HepG2 (cell line): ENCODE measurements around the gene TCFL5. TPM values are rescaled to one million over a fixed set of nuclear protein-coding genes. Genes with fewer than 3 reads are reported as not detected.

Experiments
- CSRNP1 ChIP-seq: sonication (generic); formaldehyde crosslinking; IDR thresholded peaks from 2 replicates; pipeline ENCODE4 v1.8.1; 2023; ENCODE audit warnings: mild to moderate bottlenecking, missing genetic modification reagents
- ETV5 ChIP-seq: IDR thresholded peaks from 2 replicates; pipeline ENCODE4 v1.6.1; 2018; ENCODE audit warnings: missing biosample characterization, missing genetic modification reagents, inconsistent platforms, borderline replicate concordance
- FOXA3 ChIP-seq: IDR thresholded peaks from 2 replicates; pipeline ENCODE4 v1.6.1; 2016; ENCODE audit warnings: missing genetic modification reagents, missing compliant biosample characterization
- HNF4A ChIP-seq: sonication (generic); formaldehyde crosslinking; IDR thresholded peaks from 2 replicates; pipeline ENCODE4 v1.4.0; 2020; ENCODE audit warnings: missing genetic modification reagents
- KDM2A ChIP-seq: sonication (generic); formaldehyde crosslinking; IDR thresholded peaks from 2 replicates; pipeline ENCODE4 v1.4.0; 2020; ENCODE audit warnings: low read depth, missing genetic modification reagents, borderline replicate concordance
- MAFF ChIP-seq: IDR thresholded peaks from 2 replicates; pipeline ENCODE4 v1.6.1; 2011; ENCODE audit warnings: low read depth, low read length, improper control_type of control experiment
- PRMT3 ChIP-seq: sonication (generic); formaldehyde crosslinking; IDR thresholded peaks from 2 replicates; pipeline ENCODE4 v1.8.1; 2022; ENCODE audit warnings: low read depth, mild to moderate bottlenecking, moderate library complexity, missing genetic modification reagents, borderline replicate concordance
- STAG1 ChIP-seq: sonication (generic); formaldehyde crosslinking; IDR thresholded peaks from 2 replicates; pipeline ENCODE4 v1.4.0; 2020; ENCODE audit warnings: missing genetic modification reagents
- STAT6 ChIP-seq: sonication (generic); formaldehyde crosslinking; IDR thresholded peaks from 2 replicates; pipeline ENCODE4 v1.4.0; 2020; ENCODE audit warnings: missing genetic modification reagents, mild to moderate bottlenecking, borderline replicate concordance
- ZNF138 ChIP-seq: sonication (generic); formaldehyde crosslinking; IDR thresholded peaks from 2 replicates; pipeline ENCODE4 v1.5.0; 2020; ENCODE audit warnings: mild to moderate bottlenecking, low read depth, missing genetic modification reagents
- ZNF160 ChIP-seq: sonication (generic); formaldehyde crosslinking; IDR thresholded peaks from 2 replicates; pipeline ENCODE4 v1.8.0; 2022; ENCODE audit warnings: mild to moderate bottlenecking, inconsistent platforms, missing genetic modification reagents
- ZNF350 ChIP-seq: sonication (generic); formaldehyde crosslinking; IDR thresholded peaks from 2 replicates; pipeline ENCODE4 v1.4.0; 2020; ENCODE audit warnings: mild to moderate bottlenecking, low read depth, missing genetic modification reagents, borderline replicate concordance
- ZNF709 ChIP-seq: sonication (generic); formaldehyde crosslinking; IDR thresholded peaks from 2 replicates; pipeline ENCODE4 v1.5.0; 2020; ENCODE audit warnings: mild to moderate bottlenecking, missing genetic modification reagents
- ZNF746 ChIP-seq: sonication (generic); formaldehyde crosslinking; IDR thresholded peaks from 2 replicates; pipeline ENCODE4 v1.8.0; 2022; ENCODE audit warnings: mild to moderate bottlenecking, missing genetic modification reagents
- ZUFSP ChIP-seq: sonication (generic); formaldehyde crosslinking; IDR thresholded peaks from 2 replicates; pipeline ENCODE4 v1.9.0; 2021; ENCODE audit warnings: missing genetic modification reagents, mild to moderate bottlenecking, borderline replicate concordance
- polyA plus RNA-seq, 8 experiments: library from polyadenylated mRNA; depleted of rRNA in 3 of 8; stranded (reverse) in 7 of 8; unstranded in 1 of 8; fragments of >200 nt; fragmentation: Illumina TruSeq in 4 of 8; extraction: Trizol in 4 of 8; gene quantifications; 2 replicates each; pipeline versions ENCODE4 v1.2.1 to v1.2.3, GENCODE V29; 2011 to 2016; ENCODE audit warnings: low read depth in 4 of 8, missing spikeins in 1 of 8, mixed read lengths in 1 of 8; ENCODE audit not compliant: insufficient read depth in 1 of 8
- total RNA-seq, 5 experiments: library from RNA; depleted of rRNA; stranded (reverse); fragments of >200 nt; fragmentation: Illumina TruSeq; extraction: Trizol; gene quantifications; 2 replicates each; pipeline ENCODE4 v1.2.3, GENCODE V29; 2016; ENCODE audit warnings: low read depth in 1 of 5
- TF ChIP-seq, protein P1 (sequence below): sonication (generic); formaldehyde crosslinking; IDR thresholded peaks from 2 replicates; pipeline ENCODE4 v1.4.0; 2020; ENCODE audit warnings: missing genetic modification reagents; ENCODE audit errors: not compliant biosample characterization
- TF ChIP-seq, protein P2 (sequence below): IDR thresholded peaks from 2 replicates; pipeline ENCODE4 v1.6.1; 2016; ENCODE audit warnings: low read depth, missing genetic modification reagents, missing compliant biosample characterization

Gene TCFL5
- total and polyA plus RNA-seq, 2 of the 13 experiments (the other 11 are each of a cell fraction or from before 2014, with no cell fraction given) = 14.8 to 20.0 TPM

GRCh38 chr20:62804627-62805154 is 56.9 kb downstream of the TCFL5 start, which contains the start of gene OGFR (continued):
- TF ChIP-seq, protein P1, sequence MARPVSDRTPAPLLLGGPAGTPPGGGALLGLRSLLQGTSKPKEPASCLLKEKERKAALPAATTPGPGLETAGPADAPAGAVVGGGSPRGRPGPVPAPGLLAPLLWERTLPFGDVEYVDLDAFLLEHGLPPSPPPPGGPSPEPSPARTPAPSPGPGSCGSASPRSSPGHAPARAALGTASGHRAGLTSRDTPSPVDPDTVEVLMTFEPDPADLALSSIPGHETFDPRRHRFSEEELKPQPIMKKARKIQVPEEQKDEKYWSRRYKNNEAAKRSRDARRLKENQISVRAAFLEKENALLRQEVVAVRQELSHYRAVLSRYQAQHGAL (CRISPR knock-in tag) = no peak
- TF ChIP-seq KDM2A = peak; percentile 95
- no peak for TF ChIP-seq STAT6 (CRISPR knock-in tag)
- TF ChIP-seq ZNF709 (CRISPR knock-in tag) = no peak; the same call in 1 of the 2 replicates
- peak; percentile 70; the same call in 1 of the 2 replicates for TF ChIP-seq ZNF160 (CRISPR knock-in tag)
- TF ChIP-seq HNF4A = no peak
- no peak for TF ChIP-seq ZNF746 (CRISPR knock-in tag)
- TF ChIP-seq ZNF350 (CRISPR knock-in tag) = no peak
- TF ChIP-seq CSRNP1 (CRISPR knock-in tag) = no peak
- TF ChIP-seq, protein P2, sequence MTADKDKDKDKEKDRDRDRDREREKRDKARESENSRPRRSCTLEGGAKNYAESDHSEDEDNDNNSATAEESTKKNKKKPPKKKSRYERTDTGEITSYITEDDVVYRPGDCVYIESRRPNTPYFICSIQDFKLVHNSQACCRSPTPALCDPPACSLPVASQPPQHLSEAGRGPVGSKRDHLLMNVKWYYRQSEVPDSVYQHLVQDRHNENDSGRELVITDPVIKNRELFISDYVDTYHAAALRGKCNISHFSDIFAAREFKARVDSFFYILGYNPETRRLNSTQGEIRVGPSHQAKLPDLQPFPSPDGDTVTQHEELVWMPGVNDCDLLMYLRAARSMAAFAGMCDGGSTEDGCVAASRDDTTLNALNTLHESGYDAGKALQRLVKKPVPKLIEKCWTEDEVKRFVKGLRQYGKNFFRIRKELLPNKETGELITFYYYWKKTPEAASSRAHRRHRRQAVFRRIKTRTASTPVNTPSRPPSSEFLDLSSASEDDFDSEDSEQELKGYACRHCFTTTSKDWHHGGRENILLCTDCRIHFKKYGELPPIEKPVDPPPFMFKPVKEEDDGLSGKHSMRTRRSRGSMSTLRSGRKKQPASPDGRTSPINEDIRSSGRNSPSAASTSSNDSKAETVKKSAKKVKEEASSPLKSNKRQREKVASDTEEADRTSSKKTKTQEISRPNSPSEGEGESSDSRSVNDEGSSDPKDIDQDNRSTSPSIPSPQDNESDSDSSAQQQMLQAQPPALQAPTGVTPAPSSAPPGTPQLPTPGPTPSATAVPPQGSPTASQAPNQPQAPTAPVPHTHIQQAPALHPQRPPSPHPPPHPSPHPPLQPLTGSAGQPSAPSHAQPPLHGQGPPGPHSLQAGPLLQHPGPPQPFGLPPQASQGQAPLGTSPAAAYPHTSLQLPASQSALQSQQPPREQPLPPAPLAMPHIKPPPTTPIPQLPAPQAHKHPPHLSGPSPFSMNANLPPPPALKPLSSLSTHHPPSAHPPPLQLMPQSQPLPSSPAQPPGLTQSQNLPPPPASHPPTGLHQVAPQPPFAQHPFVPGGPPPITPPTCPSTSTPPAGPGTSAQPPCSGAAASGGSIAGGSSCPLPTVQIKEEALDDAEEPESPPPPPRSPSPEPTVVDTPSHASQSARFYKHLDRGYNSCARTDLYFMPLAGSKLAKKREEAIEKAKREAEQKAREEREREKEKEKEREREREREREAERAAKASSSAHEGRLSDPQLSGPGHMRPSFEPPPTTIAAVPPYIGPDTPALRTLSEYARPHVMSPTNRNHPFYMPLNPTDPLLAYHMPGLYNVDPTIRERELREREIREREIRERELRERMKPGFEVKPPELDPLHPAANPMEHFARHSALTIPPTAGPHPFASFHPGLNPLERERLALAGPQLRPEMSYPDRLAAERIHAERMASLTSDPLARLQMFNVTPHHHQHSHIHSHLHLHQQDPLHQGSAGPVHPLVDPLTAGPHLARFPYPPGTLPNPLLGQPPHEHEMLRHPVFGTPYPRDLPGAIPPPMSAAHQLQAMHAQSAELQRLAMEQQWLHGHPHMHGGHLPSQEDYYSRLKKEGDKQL (CRISPR knock-in tag) = no peak
- peak; percentile 27; the same call in 1 of the 2 replicates for TF ChIP-seq FOXA3 (CRISPR knock-in tag)
- TF ChIP-seq ZUFSP (CRISPR knock-in tag) = no peak
- peak; percentile 53; the same call in 1 of the 2 replicates for TF ChIP-seq ETV5 (CRISPR knock-in tag)
- TF ChIP-seq MAFF = no peak
- no peak for TF ChIP-seq PRMT3 (CRISPR knock-in tag)
- TF ChIP-seq ZNF138 = no peak
- TF ChIP-seq STAG1 (CRISPR knock-in tag) = no peak
